Psoas muscle (tissue), 8 donors: ENCODE measurements around the gene PCDHGB7. TPM values are rescaled to one million over a fixed set of nuclear protein-coding genes. Genes with fewer than 3 reads are reported as not detected.
"Not testable (repeated sequence)": the region's sequence is repeated elsewhere in the genome, so short reads cannot be mapped to it uniquely, and the experiment has no call there.

Experiments used
- ATAC-seq, 4 donors: fragments of 200-7000 bp; cut with Tn5 transposase; one replicate each; pipeline ENCODE4 v1.9.1; 2020; ENCODE audit warnings: moderate library complexity in 3 of 4, mild to moderate bottlenecking in 2 of 4
- DNase-seq, 2 donors: peaks; one replicate each; pipeline ENCODE4 v3.0.0-alpha.2; 2020
- H3K27ac ChIP-seq: fragments of 200-600 bp; one replicate; pipeline ENCODE4 v1.8.0; 2022
- H3K27me3 ChIP-seq, 3 donors: fragments of 200-600 bp in 1 of 3; one replicate each; pipeline versions ENCODE4 v1.6.1 to v1.8.0; 2013 to 2022; ENCODE audit warnings: low read length in 2 of 3, mild to moderate bottlenecking in 2 of 3, moderate library complexity in 1 of 3; ENCODE audit not compliant: insufficient read depth in 3 of 3
- H3K36me3 ChIP-seq, 2 donors: fragments of 200-600 bp in 1 of 2; one replicate each; pipeline versions ENCODE4 v1.6.1 to v1.8.0; 2013 to 2022; ENCODE audit warnings: low read depth in 1 of 2, mild to moderate bottlenecking in 1 of 2, moderate library complexity in 1 of 2; ENCODE audit not compliant: insufficient read depth in 1 of 2
- H3K4me1 ChIP-seq: fragments of 200-600 bp; one replicate; pipeline ENCODE4 v1.8.0; 2022
- H3K4me3 ChIP-seq: fragments of 200-600 bp; one replicate; pipeline ENCODE4 v1.8.0; 2022; ENCODE audit warnings: mild to moderate bottlenecking
- H3K9me3 ChIP-seq: fragments of 200-600 bp; one replicate; pipeline ENCODE4 v1.8.0; 2022
- CTCF ChIP-seq: fragments of 200-600 bp; IDR thresholded peaks from one replicate; pipeline ENCODE4 v1.8.0; 2022; ENCODE audit warnings: antibody characterized with exemption
- WGBS, 3 donors: extraction: QIAGEN DNeasy Blood & Tissue Kit; methylation state at CpG; one replicate each; pipeline versions ENCODE4 v1.1.6 to v1.1.7; 2013; 5-methylcytosine and 5-hydroxymethylcytosine counted together
- intact Hi-C, 2 donors: fragments of 100-400 bp; cut with DNase I; formaldehyde crosslinking; loops; one replicate each; pipeline versions ENCODE4 v1.11.0 to v1.14.2; 2022
- polyA plus RNA-seq, 3 donors: library from polyadenylated mRNA; stranded (reverse); fragments of 200-250 nt; gene quantifications; one replicate each; pipeline ENCODE4 v1.2.3, GENCODE V29; 2013
- total RNA-seq, 4 donors: library from RNA; stranded (reverse); fragmentation: NEBNext Ultra II Directional in 2 of 4; extraction: Animal tissue kit (Norgen Biotek cat#: 25700) in 2 of 4; gene quantifications; one replicate each; pipeline versions ENCODE4 v1.2.1 to v1.2.4, GENCODE V29; 2021 to 2023
- donor health status: healthy with polysubstance abuse.
- donor health status: DM: no; HTN: no; CAD: no; lungs with moderate emphysema.
- donor health status: Bipolar disorder and iron deficiency.
- donor health status: healthy.
- donor health status: DM: yes; HTN: yes; CAD: no.
- donor health status: DM: no; HTN: no; CAD: no.
- donor health status: DM: no; HTN: no; CAD: no.
- donor health status: DM: yes; HTN: yes; CAD: no.

PCDHGB7 gene
- total and polyA plus RNA-seq, 7 donors = 0.70 to 7.2 (median 3.8) TPM

GRCh38 chr5:141373673-141374317, 43.7 kb upstream of the PCDHGB7 start, which contains the start of gene PCDHGA6:
TSS of gene PCDHGA6 (plus strand) at chr5:141373891. CDS start at chr5:141374084, 193 bp downstream.
- intact Hi-C loops = no loop called here
- Histone ChIP-seq H3K4me1 (no peaks in the 10 kb centered on the region), H3K9me3 (peaks cover 16% of the 10 kb centered on the region), H3K4me3 (peak within 1 kb of the TSS; percentile 52), H3K27ac (no peak within 1 kb of the TSS), H3K36me3 (no peaks in the 10 kb centered on the region), H3K27me3 (peaks cover 0 to 46% (median 17%) of the 10 kb centered on the region in 3 donors)
- ATAC-seq = peak in 3 of 4 donors; percentile 64 to 72 (median 68)
- DNase-seq = no peak
- TF ChIP-seq CTCF = peak; percentile 36
- WGBS, 3 donors = 17 to 18% (median 17%) methylated on average over 27 of the region's 27 CpGs

GRCh38 chr5:141374627-141375026, 42.9 kb upstream of the PCDHGB7 start:
- Histone ChIP-seq H3K4me1 (no peaks in the 10 kb centered on the region), H3K9me3 (peaks cover 16% of the 10 kb centered on the region), H3K36me3 (no peaks in the 10 kb centered on the region), H3K27me3 (peaks cover 0 to 42% (median 17%) of the 10 kb centered on the region in 3 donors), H3K4me3 (peak overlapping the region; percentile 52), H3K27ac (no peak overlapping the region)
- TF ChIP-seq CTCF = no peak
- DNase-seq (no peak), ATAC-seq (no peak)
- intact Hi-C loops = no loop called here
- 55 to 68% (median 60%) methylated on average over 14 of the region's 14 CpGs for WGBS, 3 donors

- WGBS, 3 donors = 45 to 60% (median 55%) methylated on average over 28 to 42 of the region's 48 CpGs
- H3K27ac ChIP-seq, intact Hi-C loops, H3K4me3 ChIP-seq, H3K4me1 ChIP-seq, H3K36me3 ChIP-seq, DNase-seq, ATAC-seq: not testable (repeated sequence)
- H3K27me3 ChIP-seq = peaks cover 0 to 36% (median 14%) of the 10 kb centered on the region in 3 donors
- H3K9me3 ChIP-seq = peaks cover 16% of the 10 kb centered on the region
Observed at GRCh38 chr5:141375444-141376155, 41.9 kb upstream of the PCDHGB7 start.

GRCh38 chr5:141382469-141383294, 34.8 kb upstream of the PCDHGB7 start, which contains the start of gene PCDHGA7:
TSS of gene PCDHGA7 (plus strand) at chr5:141382742. CDS start at chr5:141382900, 158 bp downstream.
- TF ChIP-seq CTCF = peak; percentile 35
- ATAC-seq (peak in 3 of 4 donors; percentile 49 to 77 (median 72)), DNase-seq (no peak)
- H3K36me3 ChIP-seq = no peaks in the 10 kb centered on the region
- H3K27ac ChIP-seq = no peak within 1 kb of the TSS
- peak within 1 kb of the TSS; percentile 58 for H3K4me3 ChIP-seq
- H3K4me1 ChIP-seq = no peaks in the 10 kb centered on the region
- no peaks in the 10 kb centered on the region for H3K9me3 ChIP-seq
- intact Hi-C loops = no loop called here
- 18 to 22% (median 20%) methylated on average over 37 of the region's 37 CpGs for WGBS, 3 donors
- H3K27me3 ChIP-seq = peaks cover 0 to 28% (median 2%) of the 10 kb centered on the region in 3 donors
